Measurements from ENCODE around the gene DLGAP4.
A peak's percentile ranks its signal among the peaks of the same experiment; 100 is the strongest.

The DLGAP4 gene

GRCh38 chr20:36491901-36492617 lies 185.9 kb downstream of the DLGAP4 start:
- ChIA-PET CTCF (interaction anchor here (0.9 to 2.1 kb wide), 7 partner anchors 9 to 427 kb away, joined by 3 to 13 read pairs (median 3); a partner anchor contains a TSS), POLR2A (no interaction called here)
- peak; percentile 67 for DNase-seq (ENCODE audit: extremely low spot score)
- TF ChIP-seq CTCF (IDR thresholded peaks at IDR 0.05; ENCODE audit: control extremely low read depth, extremely low read depth, low read depth, missing control alignments): no peak

DNA sequence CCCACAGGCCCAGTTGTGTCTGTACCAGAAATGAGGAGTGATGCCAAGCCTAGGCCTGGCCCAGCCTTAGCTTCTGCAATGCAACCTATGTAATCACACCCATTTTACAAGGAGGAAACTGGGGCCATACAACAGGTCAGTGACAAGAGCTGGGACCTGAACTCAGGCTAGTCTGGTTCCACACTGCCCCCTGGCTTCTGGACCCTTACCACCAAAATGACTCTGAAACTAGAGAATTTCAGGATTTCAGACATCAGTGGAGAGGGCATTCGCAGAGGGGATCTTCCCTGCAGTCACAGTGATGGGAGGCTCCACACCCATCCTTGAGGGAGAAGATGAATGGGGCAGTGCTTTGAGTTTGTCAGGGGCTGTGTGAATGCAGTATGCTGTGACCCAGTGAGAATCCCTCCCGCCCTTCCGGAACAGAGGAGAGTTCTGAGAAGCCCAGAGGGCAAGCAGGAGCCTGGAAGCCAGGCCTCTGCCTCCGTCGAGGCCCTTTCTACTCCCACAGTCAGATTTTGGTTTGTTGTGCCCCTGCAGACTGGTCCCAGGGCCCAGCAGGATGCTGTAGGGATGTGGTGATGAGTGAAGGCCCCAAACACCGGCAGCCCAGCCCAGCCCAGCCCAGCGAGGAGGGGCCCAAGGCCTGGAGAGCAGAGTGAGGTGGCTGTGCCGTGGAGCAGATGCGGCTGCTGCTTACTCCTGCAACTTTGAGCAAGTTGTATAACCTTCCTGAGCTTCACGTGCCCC lies 187.1 kb downstream of the DLGAP4 start:
- peak; percentile 42 for TF ChIP-seq CTCF (IDR thresholded peaks at IDR 0.05; ENCODE audit: control extremely low read depth, extremely low read depth, low read depth, missing control alignments)
- ChIA-PET POLR2A (no interaction called here), CTCF (interaction anchor here (1.2 to 2.1 kb wide), 6 partner anchors 8 to 426 kb away, joined by 3 to 13 read pairs (median 4); no protein-coding TSS in a partner anchor)
- peak; percentile 46 for DNase-seq (ENCODE audit: extremely low spot score)

GRCh38 chr20:36493801-36494114 lies 187.6 kb downstream of the DLGAP4 start:
- DNase-seq (ENCODE audit: extremely low spot score): no peak
- ChIA-PET POLR2A (no interaction called here), CTCF (interaction anchor here (1.2 to 1.5 kb wide), 3 partner anchors 9 to 28 kb away, joined by 3 to 4 read pairs (median 3); no protein-coding TSS in a partner anchor)
- TF ChIP-seq CTCF (IDR thresholded peaks at IDR 0.05; ENCODE audit: control extremely low read depth, extremely low read depth, low read depth, missing control alignments): no peak

DNA sequence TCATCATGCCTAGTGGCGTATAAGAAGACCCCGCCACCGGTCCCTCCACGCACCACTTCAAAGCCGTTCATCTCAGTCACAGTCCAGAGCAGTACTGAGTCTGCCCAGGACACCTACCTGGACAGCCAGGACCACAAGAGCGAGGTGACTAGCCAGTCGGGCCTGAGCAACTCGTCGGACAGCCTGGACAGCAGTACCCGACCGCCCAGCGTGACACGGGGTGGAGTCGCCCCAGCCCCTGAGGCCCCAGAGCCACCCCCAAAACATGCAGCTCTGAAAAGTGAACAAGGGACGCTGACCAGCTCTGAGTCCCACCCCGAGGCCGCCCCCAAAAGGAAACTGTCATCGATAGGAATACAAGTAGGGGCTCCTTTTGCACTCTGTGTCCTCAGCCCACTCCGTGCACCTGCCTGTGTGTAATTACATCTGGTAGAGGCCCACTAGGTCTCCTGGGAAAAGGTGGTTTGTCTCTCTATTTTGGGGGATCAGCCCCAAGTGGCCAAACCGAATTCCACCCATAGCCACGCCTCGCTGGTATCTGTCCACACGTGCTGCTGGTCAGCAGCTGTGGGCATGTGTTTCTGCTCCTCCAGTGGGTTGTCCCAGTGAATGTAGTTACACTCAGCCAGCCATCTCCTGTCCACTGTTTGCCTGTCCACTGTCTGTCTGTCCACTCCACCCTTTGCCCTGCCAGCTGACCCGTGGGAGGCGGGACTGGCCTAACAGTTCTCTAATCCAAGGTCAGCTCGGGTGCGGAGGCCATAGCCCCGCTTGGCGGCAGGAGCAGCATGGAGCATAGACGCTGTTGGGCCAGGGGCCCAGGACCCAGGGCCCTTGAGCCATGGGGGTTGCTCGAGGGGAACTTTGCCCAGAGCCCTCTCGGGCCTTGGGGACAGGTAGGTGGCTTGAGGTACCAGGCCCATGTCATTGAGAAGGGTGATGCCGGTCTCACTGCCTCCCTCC lies 190.8 kb downstream of the DLGAP4 start:
- no peak for DNase-seq (ENCODE audit: extremely low spot score)
- CTCF ChIA-PET: no interaction called here
- TF ChIP-seq CTCF (IDR thresholded peaks at IDR 0.05; ENCODE audit: control extremely low read depth, extremely low read depth, low read depth, missing control alignments): no peak
- POLR2A ChIA-PET: no interaction called here

DNA sequence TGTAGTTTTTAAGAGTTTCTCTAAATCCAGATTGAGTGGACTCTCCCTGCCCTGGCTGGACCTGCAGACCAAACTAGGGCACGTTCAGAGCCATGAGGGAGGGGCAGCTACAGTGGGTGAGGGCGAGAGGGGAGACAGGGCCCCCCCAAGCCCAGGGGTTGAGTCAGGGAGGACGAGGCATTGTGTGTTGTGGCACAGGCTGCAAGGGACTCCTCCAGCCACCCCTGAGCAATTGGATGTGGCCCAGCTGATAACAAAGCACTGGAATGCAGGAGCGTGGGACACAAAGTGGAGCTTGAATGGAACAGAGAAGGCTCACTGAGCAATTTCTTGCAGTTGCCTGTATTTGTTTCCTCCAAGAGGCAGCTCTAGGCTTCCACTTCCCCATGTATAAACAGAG lies 191.7 kb downstream of the DLGAP4 start:
- DNase-seq (ENCODE audit: extremely low spot score): no peak
- CTCF ChIA-PET: no interaction called here
- POLR2A ChIA-PET: no interaction called here
- no peak for TF ChIP-seq CTCF (IDR thresholded peaks at IDR 0.05; ENCODE audit: control extremely low read depth, extremely low read depth, low read depth, missing control alignments)
